H9 (cell line): ENCODE results near the gene SEMA6A. TPM values are rescaled to one million over a fixed set of nuclear protein-coding genes. Genes with fewer than 3 reads are reported as not detected.
A peak's percentile ranks its signal among the peaks of the same experiment; 100 is the strongest.

ENCODE experiments used
- DNase-seq: peaks from one replicate; pipeline ENCODE4 v3.0.0-alpha.2; 2017
- H2AFZ ChIP-seq: one replicate; pipeline ENCODE4 v1.6.1; 2013; ENCODE audit warnings: mild to moderate bottlenecking, low read length, control low read depth, moderate library complexity
- H2AK5ac ChIP-seq: 2 replicates; pipeline ENCODE4 v1.6.1; 2013; ENCODE audit warnings: low read length, control low read depth, mixed read lengths; ENCODE audit not compliant: insufficient read length
- H2BK120ac ChIP-seq: one replicate; pipeline ENCODE4 v1.6.1; 2013; ENCODE audit warnings: low read depth, mild to moderate bottlenecking, low read length, control low read depth, inconsistent platforms; ENCODE audit not compliant: poor library complexity, severe bottlenecking
- H2BK12ac ChIP-seq: 2 replicates; pipeline ENCODE4 v1.6.1; 2013; ENCODE audit warnings: low read length, control low read depth, mixed read lengths, low read depth; ENCODE audit not compliant: insufficient read length
- H2BK15ac ChIP-seq: 2 replicates; pipeline ENCODE4 v1.6.1; 2013; ENCODE audit warnings: low read depth, low read length, control low read depth
- H2BK20ac ChIP-seq: one replicate; pipeline ENCODE4 v1.6.1; 2013; ENCODE audit warnings: low read depth, mild to moderate bottlenecking, low read length, control low read depth, inconsistent platforms; ENCODE audit not compliant: poor library complexity, severe bottlenecking
- H2BK5ac ChIP-seq: 2 replicates; pipeline ENCODE4 v1.6.1; 2013; ENCODE audit warnings: low read length, control low read depth, mixed read lengths; ENCODE audit not compliant: insufficient read length
- H3K14ac ChIP-seq: 2 replicates; pipeline ENCODE4 v1.6.1; 2013; ENCODE audit warnings: low read length, control low read depth; ENCODE audit not compliant: insufficient read depth
- H3K18ac ChIP-seq: 2 replicates; pipeline ENCODE4 v1.6.1; 2013; ENCODE audit warnings: low read depth, mild to moderate bottlenecking, mixed read lengths, low read length, control low read depth; ENCODE audit not compliant: insufficient read length
- H3K23ac ChIP-seq: 2 replicates; pipeline ENCODE4 v1.6.1; 2013; ENCODE audit warnings: low read length, control low read depth, mixed read lengths, low read depth; ENCODE audit not compliant: insufficient read length
- H3K23me2 ChIP-seq: 2 replicates; pipeline ENCODE4 v1.6.1; 2013; ENCODE audit warnings: low read depth, mild to moderate bottlenecking, mixed read lengths, low read length, control low read depth; ENCODE audit not compliant: insufficient read length, poor library complexity, severe bottlenecking
- H3K27ac ChIP-seq: 2 replicates; pipeline ENCODE4 v1.5.1; 2013; ENCODE audit warnings: low read length, control low read depth, mixed read lengths, low read depth; ENCODE audit not compliant: insufficient read length
- H3K27me3 ChIP-seq: 2 replicates; pipeline ENCODE4 v1.6.1; 2013; ENCODE audit warnings: low read length, control low read depth, inconsistent platforms; ENCODE audit not compliant: insufficient read depth
- H3K4ac ChIP-seq: 2 replicates; pipeline ENCODE4 v1.6.1; 2013; ENCODE audit warnings: low read depth, mild to moderate bottlenecking, control low read depth, inconsistent platforms, low read length, moderate library complexity
- H3K4me1 ChIP-seq: 2 replicates; pipeline ENCODE4 v1.6.1; 2013; ENCODE audit warnings: low read length, control low read depth, inconsistent platforms; ENCODE audit not compliant: insufficient read depth
- H3K4me2 ChIP-seq: 2 replicates; pipeline ENCODE4 v1.6.1; 2013; ENCODE audit warnings: low read length, control low read depth, mixed read lengths; ENCODE audit not compliant: insufficient read length, insufficient read depth
- H3K56ac ChIP-seq: 2 replicates; pipeline ENCODE4 v1.6.1; 2013; ENCODE audit warnings: low read depth, mild to moderate bottlenecking, mixed read lengths, low read length, control low read depth; ENCODE audit not compliant: insufficient read length
- H3K79me1 ChIP-seq: 2 replicates; pipeline ENCODE4 v1.6.1; 2013; ENCODE audit warnings: low read depth, mild to moderate bottlenecking, moderate library complexity, low read length, control low read depth, inconsistent platforms; ENCODE audit not compliant: insufficient read depth, poor library complexity, severe bottlenecking
- H3K79me2 ChIP-seq: 2 replicates; pipeline ENCODE4 v1.6.1; 2013; ENCODE audit warnings: low read length, control low read depth, inconsistent platforms; ENCODE audit not compliant: insufficient read depth
- H3K9ac ChIP-seq: 2 replicates; pipeline ENCODE4 v1.6.1; 2013; ENCODE audit warnings: low read length, control low read depth, mixed read lengths; ENCODE audit not compliant: insufficient read length; ENCODE audit errors: extremely low read depth
- H3K9me3 ChIP-seq: one replicate; pipeline ENCODE4 v1.6.1; 2013; ENCODE audit warnings: low read depth, low read length, inconsistent platforms; ENCODE audit not compliant: control insufficient read depth
- H3T11ph ChIP-seq: one replicate; pipeline ENCODE4 v1.6.1; 2013; ENCODE audit warnings: mild to moderate bottlenecking, low read length, control low read depth, inconsistent platforms
- H4K20me1 ChIP-seq: one replicate; pipeline ENCODE4 v1.6.1; 2013; ENCODE audit not compliant: control insufficient read depth, insufficient read length, insufficient read depth
- H4K5ac ChIP-seq: 2 replicates; pipeline ENCODE4 v1.6.1; 2013; ENCODE audit warnings: low read depth, mild to moderate bottlenecking, mixed read lengths, low read length, control low read depth; ENCODE audit not compliant: insufficient read length
- H4K8ac ChIP-seq: replicated peaks from 2 replicates; pipeline ENCODE4 v1.6.1; 2013; ENCODE audit warnings: low read length, control low read depth, mixed read lengths, low read depth; ENCODE audit not compliant: insufficient read length
- H4K91ac ChIP-seq: 2 replicates; pipeline ENCODE4 v1.6.1; 2013; ENCODE audit warnings: low read depth, mild to moderate bottlenecking, moderate library complexity, mixed read lengths, low read length, control low read depth; ENCODE audit not compliant: insufficient read length
- H3K27ac Mint-ChIP-seq, 3 experiments: 2 replicates in 2 of 3; 3 replicates in 1 of 3; pipeline ENCODE4 v1.8.0; 2020 to 2021; ENCODE audit warnings: mixed read lengths in 3 of 3, mild to moderate bottlenecking in 1 of 3, moderate library complexity in 1 of 3
- H3K27me3 Mint-ChIP-seq: 2 replicates; pipeline ENCODE4 v1.8.0; 2021; ENCODE audit warnings: low read depth, mild to moderate bottlenecking, moderate library complexity, mixed read lengths
- H3K36me3 Mint-ChIP-seq, 3 experiments: 2 replicates in 2 of 3; 3 replicates in 1 of 3; pipeline ENCODE4 v1.8.0; 2020 to 2021; ENCODE audit warnings: low read depth in 3 of 3, mixed read lengths in 3 of 3; ENCODE audit not compliant: insufficient read depth in 1 of 3
- H3K4me1 Mint-ChIP-seq, 2 experiments: 2 replicates each; pipeline ENCODE4 v1.8.0; 2020; ENCODE audit warnings: mixed read lengths in 2 of 2
- H3K4me3 Mint-ChIP-seq, 2 experiments: 2 replicates in 1 of 2; 3 replicates in 1 of 2; pipeline ENCODE4 v1.8.0; 2020 to 2021; ENCODE audit warnings: mild to moderate bottlenecking in 2 of 2, mixed read lengths in 2 of 2, moderate library complexity in 1 of 2
- H3K9me3 Mint-ChIP-seq, 2 experiments: 2 replicates in 1 of 2; 3 replicates in 1 of 2; pipeline ENCODE4 v1.8.0; 2020; ENCODE audit warnings: mild to moderate bottlenecking in 2 of 2, mixed read lengths in 2 of 2, moderate library complexity in 1 of 2
- WGBS: extraction: QIAGEN DNeasy Blood & Tissue Kit; methylation state at CpG from one replicate; pipeline ENCODE4 v1.1.7; 2013; ENCODE audit warnings: missing lambda C conversion rate, low lambda C conversion rate, mixed read lengths; ENCODE audit not compliant: insufficient read length; ENCODE audit errors: extremely low coverage; 5-methylcytosine and 5-hydroxymethylcytosine counted together
- total RNA-seq: library from RNA; stranded (reverse); gene quantifications from 2 replicates; pipeline ENCODE4 v1.2.1, GENCODE V29; 2021
- TF ChIP-seq, protein P1 (sequence below): fragments of 200-600 bp; sonication (generic); conservative IDR thresholded peaks from 3 replicates; pipeline ENCODE4 v1.8.0; 2021; ENCODE audit warnings: antibody characterized with exemption, mild to moderate bottlenecking

The SEMA6A gene
- total RNA-seq, 1 experiment from 2014 or later = 354 TPM

DNA sequence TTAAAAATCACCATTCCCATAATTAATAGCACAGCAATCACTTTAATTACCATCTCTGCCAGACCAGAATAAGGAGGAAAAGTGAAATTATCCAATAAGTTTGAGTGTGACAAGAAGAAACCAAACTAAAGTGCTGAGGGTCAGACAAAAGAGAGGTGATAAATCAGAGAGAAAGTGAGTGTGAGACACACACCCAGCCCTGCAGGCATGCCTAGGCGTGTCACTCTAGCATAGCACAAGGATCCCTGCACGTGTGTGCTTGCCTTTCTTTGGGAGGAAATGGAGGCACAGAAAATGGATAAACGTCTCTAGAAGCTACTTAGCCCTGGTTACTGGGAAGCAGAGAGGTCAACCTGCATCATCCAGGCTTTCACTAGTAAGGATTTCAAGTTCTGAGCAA is 56.2 kb downstream of the SEMA6A start:
- H3K9me3 ChIP-seq = no peaks in the 10 kb centered on the region
- H3K56ac ChIP-seq = no peak overlapping the region
- no peak overlapping the region for H2AFZ ChIP-seq
- WGBS = no CpG with 5 or more reads among the region's 3 CpGs
- Mint-ChIP-seq H3K9me3 (no peaks in the 10 kb centered on the region), H3K36me3 (peaks cover 9 to 22% (median 19%) of the 10 kb centered on the region in 3 experiments; a peak in 6 of 7 replicates), H3K27me3 (no peaks in the 10 kb centered on the region; the same call in 1 of the 2 replicates), H3K4me1 (peaks cover 50 to 78% of the 10 kb centered on the region in 2 experiments), H3K4me3 (no peak overlapping the region), H3K27ac (peak overlapping the region in 2 of 3 experiments; percentile 64 to 95; a peak in 4 of 7 replicates)
- H3K27me3 ChIP-seq = no peaks in the 10 kb centered on the region
- TF ChIP-seq, protein P1, sequence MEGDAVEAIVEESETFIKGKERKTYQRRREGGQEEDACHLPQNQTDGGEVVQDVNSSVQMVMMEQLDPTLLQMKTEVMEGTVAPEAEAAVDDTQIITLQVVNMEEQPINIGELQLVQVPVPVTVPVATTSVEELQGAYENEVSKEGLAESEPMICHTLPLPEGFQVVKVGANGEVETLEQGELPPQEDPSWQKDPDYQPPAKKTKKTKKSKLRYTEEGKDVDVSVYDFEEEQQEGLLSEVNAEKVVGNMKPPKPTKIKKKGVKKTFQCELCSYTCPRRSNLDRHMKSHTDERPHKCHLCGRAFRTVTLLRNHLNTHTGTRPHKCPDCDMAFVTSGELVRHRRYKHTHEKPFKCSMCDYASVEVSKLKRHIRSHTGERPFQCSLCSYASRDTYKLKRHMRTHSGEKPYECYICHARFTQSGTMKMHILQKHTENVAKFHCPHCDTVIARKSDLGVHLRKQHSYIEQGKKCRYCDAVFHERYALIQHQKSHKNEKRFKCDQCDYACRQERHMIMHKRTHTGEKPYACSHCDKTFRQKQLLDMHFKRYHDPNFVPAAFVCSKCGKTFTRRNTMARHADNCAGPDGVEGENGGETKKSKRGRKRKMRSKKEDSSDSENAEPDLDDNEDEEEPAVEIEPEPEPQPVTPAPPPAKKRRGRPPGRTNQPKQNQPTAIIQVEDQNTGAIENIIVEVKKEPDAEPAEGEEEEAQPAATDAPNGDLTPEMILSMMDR = no peak
- no peak overlapping the region for H3K4me2 ChIP-seq
- peaks cover 2% of the 10 kb centered on the region for H3K79me1 ChIP-seq
- peaks cover 97% of the 10 kb centered on the region for H3K79me2 ChIP-seq
- H2BK5ac ChIP-seq = no peak overlapping the region
- H3K9ac ChIP-seq = no peak overlapping the region
- no peak overlapping the region for H2BK15ac ChIP-seq
- peak overlapping the region; percentile 52 for H3K27ac ChIP-seq
- H4K20me1 ChIP-seq = peaks cover 3% of the 10 kb centered on the region
- H4K91ac ChIP-seq = no peak overlapping the region
- no peak overlapping the region for H2AK5ac ChIP-seq
- H3K4me1 ChIP-seq = peaks cover 16% of the 10 kb centered on the region
- no peak overlapping the region for H3K4ac ChIP-seq
- no peak overlapping the region for H3K14ac ChIP-seq
- H3K23me2 ChIP-seq = no peaks in the 10 kb centered on the region
- H4K8ac ChIP-seq = no peak overlapping the region
- DNase-seq = no peak
- H2BK12ac ChIP-seq = no peak overlapping the region
- no peak overlapping the region for H3K18ac ChIP-seq
- no peak overlapping the region for H2BK20ac ChIP-seq
- no peak overlapping the region for H2BK120ac ChIP-seq
- no peak overlapping the region for H3K23ac ChIP-seq
- no peak overlapping the region for H3T11ph ChIP-seq
- no peak overlapping the region for H4K5ac ChIP-seq
